GM21390 (cell line): Measurements from ENCODE around the gene MYH6.
"Not testable (repeated sequence)": the region's sequence is repeated elsewhere in the genome, so short reads cannot be mapped to it uniquely, and the experiment has no call there.

Experiments used
- ATAC-seq: cut with Tn5 transposase; IDR thresholded peaks from one replicate; pipeline ENCODE4 v1.9.1; 2021; ENCODE audit not compliant: unreplicated experiment

Gene MYH6

GRCh38 chr14:23399591-23399990, 8.5 kb downstream of the MYH6 start:
- ATAC-seq, result no peak

- ATAC-seq, result no peak
Observed at GRCh38 chr14:23399136-23399535, 8.9 kb downstream of the MYH6 start.

GRCh38 chr14:23398348-23398747, 9.7 kb downstream of the MYH6 start:
- no peak for ATAC-seq

GRCh38 chr14:23396781-23397407, 11.2 kb downstream of the MYH6 start:
- no peak for ATAC-seq

GRCh38 chr14:23396126-23396525, 11.9 kb downstream of the MYH6 start:
- ATAC-seq, result no peak

GRCh38 chr14:23392613-23393012, 15.5 kb downstream of the MYH6 start:
- ATAC-seq, result no peak

GRCh38 chr14:23389871-23390270, 18.2 kb downstream of the MYH6 start:
- ATAC-seq, result not testable (repeated sequence)

GRCh38 chr14:23389396-23389795, 18.7 kb downstream of the MYH6 start:
- ATAC-seq, result no peak

GRCh38 chr14:23388996-23389395, 19.1 kb downstream of the MYH6 start:
- no peak for ATAC-seq

GRCh38 chr14:23387916-23388882, 19.9 kb downstream of the MYH6 start:
- no peak for ATAC-seq

GRCh38 chr14:23386999-23387398, 21.1 kb downstream of the MYH6 start:
- ATAC-seq, result no peak

GRCh38 chr14:23386266-23386657, 21.8 kb downstream of the MYH6 start:
- ATAC-seq, result not testable (repeated sequence)

GRCh38 chr14:23385642-23386265, 22.3 kb downstream of the MYH6 start:
- no peak for ATAC-seq

- no peak for ATAC-seq
Observed at GRCh38 chr14:23385244-23385641, 22.8 kb downstream of the MYH6 start.

- no peak for ATAC-seq
Observed at GRCh38 chr14:23384364-23385080, 23.6 kb downstream of the MYH6 start.

GRCh38 chr14:23382731-23383440, 25.2 kb downstream of the MYH6 start:
- no peak for ATAC-seq

- ATAC-seq, result no peak
Observed at GRCh38 chr14:23382276-23382675, 25.8 kb downstream of the MYH6 start.

- ATAC-seq, result no peak
Observed at GRCh38 chr14:23381871-23382270, 26.2 kb downstream of the MYH6 start.

- ATAC-seq, result no peak
Observed at GRCh38 chr14:23380976-23381375, 27.1 kb downstream of the MYH6 start.

GRCh38 chr14:23380197-23380914, 27.7 kb downstream of the MYH6 start:
- ATAC-seq, result no peak
